Activated CD8-positive, alpha-beta memory T cell treated with anti-CD3 and anti-CD28 coated beads, Interleukin-2, amount 50 U/mL, for 1 hour (primary cell): Measurements from ENCODE around the gene TPBG.
"Not testable (repeated sequence)": the region's sequence is repeated elsewhere in the genome, so short reads cannot be mapped to it uniquely, and the experiment has no call there.

Source experiments
- DNase-seq: peaks from one replicate; pipeline ENCODE4 v3.0.0-alpha.2; 2020; ENCODE audit errors: extremely low read depth

The TPBG gene

GRCh38 chr6:82376636-82377035 lies 13.0 kb downstream of the TPBG start:
- no peak for DNase-seq

GRCh38 chr6:82380566-82381185 lies 17.1 kb downstream of the TPBG start:
- no peak for DNase-seq

GRCh38 chr6:82381278-82381677 lies 17.7 kb downstream of the TPBG start:
- no peak for DNase-seq

GRCh38 chr6:82385102-82385501 lies 21.5 kb downstream of the TPBG start:
- DNase-seq: no peak

GRCh38 chr6:82385546-82385945 lies 21.9 kb downstream of the TPBG start:
- no peak for DNase-seq

GRCh38 chr6:82385961-82386360 lies 22.3 kb downstream of the TPBG start:
- no peak for DNase-seq

- not testable (repeated sequence) for DNase-seq
Observed at GRCh38 chr6:82394770-82395169, 31.2 kb downstream of the TPBG start.

- DNase-seq: no peak
Observed at GRCh38 chr6:82396964-82397751, 33.5 kb downstream of the TPBG start.

- no peak for DNase-seq
Observed at GRCh38 chr6:82397962-82398692, 34.5 kb downstream of the TPBG start.

- DNase-seq: no peak
Observed at GRCh38 chr6:82408952-82409431, 45.4 kb downstream of the TPBG start.

GRCh38 chr6:82410151-82410648 lies 46.6 kb downstream of the TPBG start:
- DNase-seq: no peak

GRCh38 chr6:82413868-82414267 lies 50.3 kb downstream of the TPBG start:
- DNase-seq: no peak

GRCh38 chr6:82415820-82416219 lies 52.2 kb downstream of the TPBG start:
- no peak for DNase-seq

GRCh38 chr6:82416346-82416745 lies 52.7 kb downstream of the TPBG start:
- DNase-seq: no peak
